K562 (cell line): ENCODE results near the gene MMP11. TPM values are rescaled to one million over a fixed set of nuclear protein-coding genes. Genes with fewer than 3 reads are reported as not detected.

Experiments used
- ATAC-seq: fragments of 200-7000 bp; cut with Tn5 transposase; 3 replicates; pipeline ENCODE4 v1.9.1; 2020; ENCODE audit warnings: moderate library complexity
- BruUV-seq: library from RNA; stranded (reverse); fragments of 400-500 nt; replicated peaks from 2 replicates; lab custom pipeline; 2021; lab: Mats Ljungman, UMichigan
- CTCF ChIA-PET: fragments of 300-600 bp; formaldehyde crosslinking; extraction: SDS; loops from one replicate; lab custom pipeline; 2021; ENCODE audit warnings: low intra/inter-chr PET ratio; lab: Yijun Ruan, JAX
- POLR2A ChIA-PET: fragments of 300-600, 350-650 bp; sonication (Branson Sonifier 250); formaldehyde crosslinking; extraction: SDS; loops from one replicate; lab custom pipeline; 2021; ENCODE audit warnings: antibody characterized with exemption, inconsistent platforms; lab: Yijun Ruan, JAX
- DNase-seq, 4 experiments: peaks; one replicate each; pipeline versions ENCODE4 v3.0.0 to v3.0.0-alpha.2; 2011 to 2018; ENCODE audit warnings: low spot score in 3 of 4, mixed read lengths in 3 of 4; ENCODE audit errors: extremely low read depth in 1 of 4
- FAIRE-seq: peaks from 2 replicates; lab custom pipeline; 2011; peaks lifted over from hg19 to GRCh38; lab: Jason Lieb, UNC
- H2AFZ ChIP-seq: 2 replicates; pipeline ENCODE4 v1.6.0; 2011; ENCODE audit warnings: low read depth, low read length, control low read depth, inconsistent platforms
- H3K27ac ChIP-seq: fragments of 200-600 bp; 3 replicates; pipeline ENCODE4 v1.8.0; 2011; ENCODE audit warnings: low read depth, mild to moderate bottlenecking, control low read depth, inconsistent platforms, low read length, moderate library complexity, mixed read lengths; ENCODE audit errors: extremely low read depth
- H3K27me3 ChIP-seq, 2 experiments: fragments of 300-600 bp in 1 of 2; 2 replicates in 1 of 2; 3 replicates in 1 of 2; pipeline versions ENCODE4 v1.6.0 to v1.8.0; 2011; ENCODE audit warnings: inconsistent platforms in 2 of 2, low read length in 2 of 2, mild to moderate bottlenecking in 1 of 2, mixed read lengths in 1 of 2, moderate library complexity in 1 of 2; ENCODE audit not compliant: control insufficient read depth in 2 of 2, insufficient read depth in 2 of 2
- H3K36me3 ChIP-seq: fragments of 300-600 bp; 3 replicates; pipeline ENCODE4 v1.8.0; 2011; ENCODE audit warnings: mild to moderate bottlenecking, low read length, inconsistent platforms; ENCODE audit not compliant: control insufficient read depth, insufficient read depth
- H3K4me1 ChIP-seq, 2 experiments: fragments of 200-600 bp in 1 of 2; replicated peaks in 1 of 2; 2 replicates in 1 of 2; 3 replicates in 1 of 2; pipeline versions ENCODE4 v1.5.1 to v1.8.0; 2011; ENCODE audit warnings: inconsistent platforms in 2 of 2, low read length in 2 of 2, mild to moderate bottlenecking in 1 of 2, mixed read lengths in 1 of 2, moderate library complexity in 1 of 2; ENCODE audit not compliant: control insufficient read depth in 2 of 2, insufficient read depth in 2 of 2
- H3K4me2 ChIP-seq: 2 replicates; pipeline ENCODE4 v1.6.1; 2011; ENCODE audit warnings: low read length, control low read depth, inconsistent platforms, mixed read lengths; ENCODE audit not compliant: insufficient read depth
- H3K4me3 ChIP-seq: fragments of 200-600 bp; sonication (generic), shearing (Covaris generic); 2 replicates; pipeline ENCODE4 v1.5.1; 2016; ENCODE audit warnings: control low read depth, inconsistent platforms
- H3K79me2 ChIP-seq: fragments of 200-600 bp; 3 replicates; pipeline ENCODE4 v1.8.0; 2011; ENCODE audit warnings: low read length, inconsistent platforms; ENCODE audit not compliant: control insufficient read depth, insufficient read depth
- H3K9ac ChIP-seq, 2 experiments: 2 replicates each; pipeline versions ENCODE4 v1.6.0 to v1.6.1; 2011; ENCODE audit warnings: low read depth in 2 of 2, low read length in 2 of 2, control low read depth in 1 of 2, inconsistent platforms in 1 of 2, mild to moderate bottlenecking in 1 of 2, mixed read lengths in 1 of 2; ENCODE audit not compliant: insufficient read depth in 1 of 2
- H3K9me1 ChIP-seq: one replicate; pipeline ENCODE4 v1.6.0; 2011; ENCODE audit warnings: inconsistent platforms, mild to moderate bottlenecking, low read length, moderate library complexity; ENCODE audit not compliant: control insufficient read depth, insufficient read depth
- H3K9me3 ChIP-seq: replicated peaks from 2 replicates; pipeline ENCODE4 v1.5.1; 2011; ENCODE audit warnings: low read depth, low read length, inconsistent platforms; ENCODE audit not compliant: control insufficient read depth, insufficient read depth
- H4K20me1 ChIP-seq: replicated peaks from 2 replicates; pipeline ENCODE4 v1.6.1; 2011; ENCODE audit warnings: low read length, inconsistent platforms, mixed read lengths; ENCODE audit not compliant: control insufficient read depth, insufficient read depth
- EHMT2 ChIP-seq: fragments of 450-650 bp; IDR thresholded peaks from 2 replicates; pipeline ENCODE4 v1.6.1; 2018; ENCODE audit warnings: antibody characterized with exemption
- NR2C2 ChIP-seq, 2 experiments: fragments of 200-800 bp in 1 of 2; sonication (Bioruptor generic) in 1 of 2; sonication (generic) in 1 of 2; formaldehyde crosslinking in 1 of 2; IDR thresholded peaks; 2 replicates each; pipeline versions ENCODE4 v1.6.1 to v1.8.0; 2016 to 2022; ENCODE audit warnings: mild to moderate bottlenecking in 1 of 2, missing compliant biosample characterization in 1 of 2, missing genetic modification characterization in 1 of 2, missing genetic modification reagents in 1 of 2
- ZNF165 ChIP-seq: fragments of 250-450 bp; sonication (Bioruptor Pico); IDR thresholded peaks from 2 replicates; pipeline ENCODE4 v1.4.0; 2020; ENCODE audit warnings: borderline replicate concordance
- WGBS: fragments of 100-300 bp; shearing (Covaris generic); methylation state at CpG from one replicate; pipeline ENCODE4 v1.1.6; 2016; ENCODE audit warnings: low coverage, mixed read lengths; ENCODE audit not compliant: insufficient coverage; ENCODE audit errors: missing lambda C conversion rate; 5-methylcytosine and 5-hydroxymethylcytosine counted together
- in situ Hi-C: fragments of 300-500 bp; cut with MboI; formaldehyde crosslinking; loops from 4 replicates; pipeline ENCODE4 v1.15.0; 2018; ENCODE audit warnings: inconsistent platforms, mixed read lengths
- intact Hi-C: fragments of 100-400 bp; cut with micrococcal nuclease; formaldehyde crosslinking; loops from 2 replicates; pipeline ENCODE4 v1.14.2; 2022
- polyA plus RNA-seq, 8 experiments: library from polyadenylated mRNA; depleted of rRNA in 4 of 8; stranded (reverse) in 5 of 8; unstranded in 3 of 8; fragments of >200 nt; fragmentation: Nextera tagmentation in 2 of 8; fragmentation: Illumina TruSeq in 1 of 8; extraction: Ambion mirVana in 2 of 8; extraction: Trizol in 1 of 8; gene quantifications; 2 replicates each; pipeline versions ENCODE4 v1.2.1 to v1.2.3, GENCODE V29; 2011 to 2014; ENCODE audit warnings: inconsistent platforms in 1 of 8, missing spikeins in 1 of 8
- total RNA-seq, 7 experiments: library from RNA; depleted of rRNA in 6 of 7; stranded (reverse); fragments of >200 nt in 6 of 7; fragmentation: Illumina TruSeq in 2 of 7; extraction: Trizol in 2 of 7; gene quantifications; 2 replicates each; pipeline versions ENCODE4 v1.2.1 to v1.2.3, GENCODE V29; 2011 to 2021; ENCODE audit warnings: low replicate concordance in 1 of 7
- TF ChIP-seq, protein P1 (sequence below): sonication (generic); formaldehyde crosslinking; IDR thresholded peaks from 2 replicates; pipeline ENCODE4 v1.8.0; 2022; ENCODE audit warnings: mild to moderate bottlenecking, missing genetic modification reagents, borderline replicate concordance
- TF ChIP-seq, protein P2 (sequence below): fragments of 200-600 bp; sonication (generic); IDR thresholded peaks from one replicate; pipeline ENCODE4 v1.6.1; 2012; ENCODE audit warnings: mild to moderate bottlenecking, low read depth, low read length, inconsistent platforms
- TF ChIP-seq, protein P3 (sequence below): fragments of 450-650 bp; IDR thresholded peaks from 2 replicates; pipeline ENCODE4 v1.7.0; 2016; ENCODE audit warnings: borderline replicate concordance

The MMP11 gene
- total and polyA plus RNA-seq, 9 of the 15 experiments (the other 6 are each of a cell fraction or from before 2014, with no cell fraction given) = 0.14 to 1.8 (median 1.1) TPM; not detected in 2

DNA sequence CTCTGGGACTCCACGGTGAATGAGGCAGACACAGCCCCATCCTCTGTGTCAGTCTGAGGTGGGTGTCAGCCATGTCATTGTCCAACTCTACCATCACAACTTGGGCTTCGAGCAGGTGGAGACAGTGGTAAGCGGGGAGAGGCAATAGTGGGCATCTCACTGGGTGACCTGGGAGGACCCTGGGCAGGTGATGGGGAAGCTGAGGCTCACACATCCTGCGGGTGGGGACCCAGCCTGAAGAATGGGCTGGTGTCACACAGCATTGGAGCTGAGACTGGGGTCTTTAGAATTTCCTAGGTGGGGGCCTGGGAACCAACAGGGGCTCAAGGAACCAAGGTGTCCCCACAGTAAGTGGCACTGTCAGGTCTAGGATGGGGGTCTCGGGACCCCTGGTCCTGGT, 7.1 kb downstream of the MMP11 start:
- Histone ChIP-seq H3K27me3 (no peaks in the 10 kb centered on the region), H3K9me3 (no peaks in the 10 kb centered on the region), H3K4me3 (no peak overlapping the region), H4K20me1 (no peaks in the 10 kb centered on the region), H3K9me1 (no peaks in the 10 kb centered on the region), H3K27ac (no peak overlapping the region), H3K9ac (no peak overlapping the region), H3K79me2 (no peaks in the 10 kb centered on the region), H3K4me2 (no peak overlapping the region), H3K36me3 (no peaks in the 10 kb centered on the region), H2AFZ (no peak overlapping the region), H3K4me1 (peaks cover 0 to 22% of the 10 kb centered on the region in 2 experiments; a peak in 2 of 5 replicates)
- ChIA-PET POLR2A (interaction anchor here (0.6 to 1.1 kb wide), 2 partner anchors 16 to 589 kb away, joined by 3 to 4 read pairs; no protein-coding TSS in a partner anchor), CTCF (no interaction called here)
- intact Hi-C loops (no loop called here), in situ Hi-C loops (no loop called here)
- ATAC-seq = no peak
- BruUV-seq = no TSS peak
- DNase-seq = no peak
- FAIRE-seq = no peak
- 21% methylated on average over 4 of the region's 5 CpGs for WGBS
- TF ChIP-seq, protein P1, sequence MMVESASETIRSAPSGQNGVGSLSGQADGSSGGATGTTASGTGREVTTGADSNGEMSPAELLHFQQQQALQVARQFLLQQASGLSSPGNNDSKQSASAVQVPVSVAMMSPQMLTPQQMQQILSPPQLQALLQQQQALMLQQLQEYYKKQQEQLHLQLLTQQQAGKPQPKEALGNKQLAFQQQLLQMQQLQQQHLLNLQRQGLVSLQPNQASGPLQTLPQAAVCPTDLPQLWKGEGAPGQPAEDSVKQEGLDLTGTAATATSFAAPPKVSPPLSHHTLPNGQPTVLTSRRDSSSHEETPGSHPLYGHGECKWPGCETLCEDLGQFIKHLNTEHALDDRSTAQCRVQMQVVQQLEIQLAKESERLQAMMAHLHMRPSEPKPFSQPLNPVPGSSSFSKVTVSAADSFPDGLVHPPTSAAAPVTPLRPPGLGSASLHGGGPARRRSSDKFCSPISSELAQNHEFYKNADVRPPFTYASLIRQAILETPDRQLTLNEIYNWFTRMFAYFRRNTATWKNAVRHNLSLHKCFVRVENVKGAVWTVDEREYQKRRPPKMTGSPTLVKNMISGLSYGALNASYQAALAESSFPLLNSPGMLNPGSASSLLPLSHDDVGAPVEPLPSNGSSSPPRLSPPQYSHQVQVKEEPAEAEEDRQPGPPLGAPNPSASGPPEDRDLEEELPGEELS = no peak
- TF ChIP-seq NR2C2 (CRISPR knock-in tag; IDR thresholded peaks at IDR 0.05) = no peak
- no peak for TF ChIP-seq NR2C2 (tag; IDR thresholded peaks at IDR 0.05)
- TF ChIP-seq, protein P2, sequence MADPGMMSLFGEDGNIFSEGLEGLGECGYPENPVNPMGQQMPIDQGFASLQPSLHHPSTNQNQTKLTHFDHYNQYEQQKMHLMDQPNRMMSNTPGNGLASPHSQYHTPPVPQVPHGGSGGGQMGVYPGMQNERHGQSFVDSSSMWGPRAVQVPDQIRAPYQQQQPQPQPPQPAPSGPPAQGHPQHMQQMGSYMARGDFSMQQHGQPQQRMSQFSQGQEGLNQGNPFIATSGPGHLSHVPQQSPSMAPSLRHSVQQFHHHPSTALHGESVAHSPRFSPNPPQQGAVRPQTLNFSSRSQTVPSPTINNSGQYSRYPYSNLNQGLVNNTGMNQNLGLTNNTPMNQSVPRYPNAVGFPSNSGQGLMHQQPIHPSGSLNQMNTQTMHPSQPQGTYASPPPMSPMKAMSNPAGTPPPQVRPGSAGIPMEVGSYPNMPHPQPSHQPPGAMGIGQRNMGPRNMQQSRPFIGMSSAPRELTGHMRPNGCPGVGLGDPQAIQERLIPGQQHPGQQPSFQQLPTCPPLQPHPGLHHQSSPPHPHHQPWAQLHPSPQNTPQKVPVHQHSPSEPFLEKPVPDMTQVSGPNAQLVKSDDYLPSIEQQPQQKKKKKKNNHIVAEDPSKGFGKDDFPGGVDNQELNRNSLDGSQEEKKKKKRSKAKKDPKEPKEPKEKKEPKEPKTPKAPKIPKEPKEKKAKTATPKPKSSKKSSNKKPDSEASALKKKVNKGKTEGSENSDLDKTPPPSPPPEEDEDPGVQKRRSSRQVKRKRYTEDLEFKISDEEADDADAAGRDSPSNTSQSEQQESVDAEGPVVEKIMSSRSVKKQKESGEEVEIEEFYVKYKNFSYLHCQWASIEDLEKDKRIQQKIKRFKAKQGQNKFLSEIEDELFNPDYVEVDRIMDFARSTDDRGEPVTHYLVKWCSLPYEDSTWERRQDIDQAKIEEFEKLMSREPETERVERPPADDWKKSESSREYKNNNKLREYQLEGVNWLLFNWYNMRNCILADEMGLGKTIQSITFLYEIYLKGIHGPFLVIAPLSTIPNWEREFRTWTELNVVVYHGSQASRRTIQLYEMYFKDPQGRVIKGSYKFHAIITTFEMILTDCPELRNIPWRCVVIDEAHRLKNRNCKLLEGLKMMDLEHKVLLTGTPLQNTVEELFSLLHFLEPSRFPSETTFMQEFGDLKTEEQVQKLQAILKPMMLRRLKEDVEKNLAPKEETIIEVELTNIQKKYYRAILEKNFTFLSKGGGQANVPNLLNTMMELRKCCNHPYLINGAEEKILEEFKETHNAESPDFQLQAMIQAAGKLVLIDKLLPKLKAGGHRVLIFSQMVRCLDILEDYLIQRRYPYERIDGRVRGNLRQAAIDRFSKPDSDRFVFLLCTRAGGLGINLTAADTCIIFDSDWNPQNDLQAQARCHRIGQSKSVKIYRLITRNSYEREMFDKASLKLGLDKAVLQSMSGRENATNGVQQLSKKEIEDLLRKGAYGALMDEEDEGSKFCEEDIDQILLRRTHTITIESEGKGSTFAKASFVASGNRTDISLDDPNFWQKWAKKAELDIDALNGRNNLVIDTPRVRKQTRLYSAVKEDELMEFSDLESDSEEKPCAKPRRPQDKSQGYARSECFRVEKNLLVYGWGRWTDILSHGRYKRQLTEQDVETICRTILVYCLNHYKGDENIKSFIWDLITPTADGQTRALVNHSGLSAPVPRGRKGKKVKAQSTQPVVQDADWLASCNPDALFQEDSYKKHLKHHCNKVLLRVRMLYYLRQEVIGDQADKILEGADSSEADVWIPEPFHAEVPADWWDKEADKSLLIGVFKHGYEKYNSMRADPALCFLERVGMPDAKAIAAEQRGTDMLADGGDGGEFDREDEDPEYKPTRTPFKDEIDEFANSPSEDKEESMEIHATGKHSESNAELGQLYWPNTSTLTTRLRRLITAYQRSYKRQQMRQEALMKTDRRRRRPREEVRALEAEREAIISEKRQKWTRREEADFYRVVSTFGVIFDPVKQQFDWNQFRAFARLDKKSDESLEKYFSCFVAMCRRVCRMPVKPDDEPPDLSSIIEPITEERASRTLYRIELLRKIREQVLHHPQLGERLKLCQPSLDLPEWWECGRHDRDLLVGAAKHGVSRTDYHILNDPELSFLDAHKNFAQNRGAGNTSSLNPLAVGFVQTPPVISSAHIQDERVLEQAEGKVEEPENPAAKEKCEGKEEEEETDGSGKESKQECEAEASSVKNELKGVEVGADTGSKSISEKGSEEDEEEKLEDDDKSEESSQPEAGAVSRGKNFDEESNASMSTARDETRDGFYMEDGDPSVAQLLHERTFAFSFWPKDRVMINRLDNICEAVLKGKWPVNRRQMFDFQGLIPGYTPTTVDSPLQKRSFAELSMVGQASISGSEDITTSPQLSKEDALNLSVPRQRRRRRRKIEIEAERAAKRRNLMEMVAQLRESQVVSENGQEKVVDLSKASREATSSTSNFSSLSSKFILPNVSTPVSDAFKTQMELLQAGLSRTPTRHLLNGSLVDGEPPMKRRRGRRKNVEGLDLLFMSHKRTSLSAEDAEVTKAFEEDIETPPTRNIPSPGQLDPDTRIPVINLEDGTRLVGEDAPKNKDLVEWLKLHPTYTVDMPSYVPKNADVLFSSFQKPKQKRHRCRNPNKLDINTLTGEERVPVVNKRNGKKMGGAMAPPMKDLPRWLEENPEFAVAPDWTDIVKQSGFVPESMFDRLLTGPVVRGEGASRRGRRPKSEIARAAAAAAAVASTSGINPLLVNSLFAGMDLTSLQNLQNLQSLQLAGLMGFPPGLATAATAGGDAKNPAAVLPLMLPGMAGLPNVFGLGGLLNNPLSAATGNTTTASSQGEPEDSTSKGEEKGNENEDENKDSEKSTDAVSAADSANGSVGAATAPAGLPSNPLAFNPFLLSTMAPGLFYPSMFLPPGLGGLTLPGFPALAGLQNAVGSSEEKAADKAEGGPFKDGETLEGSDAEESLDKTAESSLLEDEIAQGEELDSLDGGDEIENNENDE = no peak
- TF ChIP-seq, protein P3, sequence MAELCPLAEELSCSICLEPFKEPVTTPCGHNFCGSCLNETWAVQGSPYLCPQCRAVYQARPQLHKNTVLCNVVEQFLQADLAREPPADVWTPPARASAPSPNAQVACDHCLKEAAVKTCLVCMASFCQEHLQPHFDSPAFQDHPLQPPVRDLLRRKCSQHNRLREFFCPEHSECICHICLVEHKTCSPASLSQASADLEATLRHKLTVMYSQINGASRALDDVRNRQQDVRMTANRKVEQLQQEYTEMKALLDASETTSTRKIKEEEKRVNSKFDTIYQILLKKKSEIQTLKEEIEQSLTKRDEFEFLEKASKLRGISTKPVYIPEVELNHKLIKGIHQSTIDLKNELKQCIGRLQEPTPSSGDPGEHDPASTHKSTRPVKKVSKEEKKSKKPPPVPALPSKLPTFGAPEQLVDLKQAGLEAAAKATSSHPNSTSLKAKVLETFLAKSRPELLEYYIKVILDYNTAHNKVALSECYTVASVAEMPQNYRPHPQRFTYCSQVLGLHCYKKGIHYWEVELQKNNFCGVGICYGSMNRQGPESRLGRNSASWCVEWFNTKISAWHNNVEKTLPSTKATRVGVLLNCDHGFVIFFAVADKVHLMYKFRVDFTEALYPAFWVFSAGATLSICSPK = no peak
- no peak for TF ChIP-seq ZNF165 (CRISPR knock-in tag)
- no peak for TF ChIP-seq EHMT2
